Measurements from ENCODE around the gene MPO.

DNA sequence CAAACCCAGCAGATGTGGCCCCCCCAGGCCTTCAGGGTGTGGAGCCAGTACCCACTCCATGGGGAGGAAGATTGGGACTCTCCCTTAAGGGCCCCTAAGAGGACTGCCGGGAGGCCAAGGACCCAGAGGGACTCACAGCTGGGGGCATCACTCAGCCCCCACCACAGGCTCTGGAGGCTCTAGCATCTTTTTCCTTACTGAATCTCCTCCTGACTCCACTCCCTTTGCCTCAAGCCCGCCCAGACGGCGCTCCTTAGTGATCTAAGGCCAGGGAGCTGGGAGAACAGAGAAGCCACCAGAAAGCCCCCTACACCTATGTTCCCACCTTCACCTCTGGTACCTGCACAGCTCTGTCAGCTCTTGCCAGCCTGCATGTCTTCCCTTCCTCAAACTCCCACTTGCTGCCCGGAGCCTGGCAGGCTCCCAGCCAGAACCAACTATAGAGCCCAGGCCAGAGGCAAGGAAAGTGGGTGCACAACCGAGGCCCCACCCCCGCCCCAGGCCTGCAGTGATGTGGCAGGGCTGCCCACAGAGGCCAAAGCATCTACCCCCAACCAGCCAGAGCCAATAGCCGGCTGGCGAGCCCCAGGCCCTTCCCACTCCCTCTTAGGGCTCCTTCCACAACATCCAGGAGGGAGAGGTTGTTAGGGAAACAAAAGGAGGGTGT lies 22.3 kb upstream of the MPO start:
- TF ChIP-seq, protein P1, sequence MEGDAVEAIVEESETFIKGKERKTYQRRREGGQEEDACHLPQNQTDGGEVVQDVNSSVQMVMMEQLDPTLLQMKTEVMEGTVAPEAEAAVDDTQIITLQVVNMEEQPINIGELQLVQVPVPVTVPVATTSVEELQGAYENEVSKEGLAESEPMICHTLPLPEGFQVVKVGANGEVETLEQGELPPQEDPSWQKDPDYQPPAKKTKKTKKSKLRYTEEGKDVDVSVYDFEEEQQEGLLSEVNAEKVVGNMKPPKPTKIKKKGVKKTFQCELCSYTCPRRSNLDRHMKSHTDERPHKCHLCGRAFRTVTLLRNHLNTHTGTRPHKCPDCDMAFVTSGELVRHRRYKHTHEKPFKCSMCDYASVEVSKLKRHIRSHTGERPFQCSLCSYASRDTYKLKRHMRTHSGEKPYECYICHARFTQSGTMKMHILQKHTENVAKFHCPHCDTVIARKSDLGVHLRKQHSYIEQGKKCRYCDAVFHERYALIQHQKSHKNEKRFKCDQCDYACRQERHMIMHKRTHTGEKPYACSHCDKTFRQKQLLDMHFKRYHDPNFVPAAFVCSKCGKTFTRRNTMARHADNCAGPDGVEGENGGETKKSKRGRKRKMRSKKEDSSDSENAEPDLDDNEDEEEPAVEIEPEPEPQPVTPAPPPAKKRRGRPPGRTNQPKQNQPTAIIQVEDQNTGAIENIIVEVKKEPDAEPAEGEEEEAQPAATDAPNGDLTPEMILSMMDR (IDR thresholded peaks at IDR 0.05; ENCODE audit: extremely low read depth in 1 of 2, insufficient read depth in 1 of 2, low read depth in 1 of 2, low read length in 2 of 2): no peak
- TF ChIP-seq EZH2 (IDR thresholded peaks at IDR 0.05; ENCODE audit: borderline replicate concordance, low read depth, low read length, severe bottlenecking): no peak
- no peak for TF ChIP-seq POLR2A (IDR thresholded peaks at IDR 0.05; ENCODE audit: low read depth, low read length)
- no peak for TF ChIP-seq GATA2 (IDR thresholded peaks at IDR 0.05; ENCODE audit: insufficient read depth, insufficient read length, low read depth, low read length)
- TF ChIP-seq POLR2AphosphoS5 (IDR thresholded peaks at IDR 0.05; ENCODE audit: insufficient read depth, low read depth, low read length): no peak
- TF ChIP-seq JUN (IDR thresholded peaks at IDR 0.05; ENCODE audit: borderline replicate concordance, insufficient read depth, insufficient read length, low read depth): no peak
- no peak for TF ChIP-seq FOS (IDR thresholded peaks at IDR 0.05; ENCODE audit: borderline replicate concordance, insufficient read depth, low read length)

Data from endothelial cell of umbilical vein (primary cell).